ENCODE data around the gene DNPEP.

- peak; percentile 98 for TF ChIP-seq CTCF (conservative IDR thresholded peaks at IDR 0.05; ENCODE audit: low read length)
- TF ChIP-seq EZH2phosphoT487 (IDR thresholded peaks at IDR 0.05; ENCODE audit: borderline replicate concordance, low read depth, low read length), result no peak
These were observed 15.2 kb upstream of the DNPEP start for GRCh38 chr2:219402665-219403515.

All from OCI-LY7 (cell line).